ENCODE measurements around the gene MAPT. TPM values are rescaled to one million over a fixed set of nuclear protein-coding genes. Genes with fewer than 3 reads are reported as not detected.

The MAPT gene
- total and polyA plus RNA-seq, 2 of the 13 experiments (the other 11 are each of a cell fraction or from before 2014, with no cell fraction given), result 2.1 to 2.8 TPM

DNA sequence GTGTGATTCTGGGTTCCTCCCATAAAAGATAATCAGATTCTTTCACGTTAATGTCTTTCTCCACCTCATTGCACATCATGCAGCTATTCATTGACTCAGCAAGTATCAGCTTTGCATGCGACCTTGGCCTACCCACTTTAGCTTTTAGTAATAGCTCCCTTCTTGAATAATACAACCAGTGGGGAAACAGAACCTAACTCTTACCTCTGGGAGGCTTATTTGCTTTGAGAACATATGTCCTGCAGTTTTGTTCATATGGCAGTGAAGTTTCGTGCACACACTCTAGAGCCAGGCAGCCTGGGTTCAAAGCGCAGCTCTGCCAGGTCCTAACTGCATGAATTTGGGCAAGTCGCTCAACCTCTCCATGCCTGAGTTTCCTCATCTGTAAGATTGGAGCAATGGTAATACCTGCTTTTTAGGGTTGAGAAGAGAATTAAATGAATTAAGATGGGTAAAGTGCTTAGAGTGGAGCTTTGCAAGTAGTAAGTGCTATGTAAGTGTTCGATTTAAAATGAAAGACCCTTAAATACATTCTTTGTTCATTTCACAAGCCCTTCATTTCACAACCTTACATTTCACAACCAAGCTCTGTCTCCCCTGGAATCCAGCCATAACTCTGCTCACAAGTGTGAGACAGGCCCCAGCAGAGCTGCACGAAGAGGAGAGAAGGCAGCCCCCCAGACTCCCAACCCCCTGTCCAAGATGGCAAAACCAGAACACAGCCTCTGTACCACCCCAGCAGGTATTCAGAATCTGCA lies 29.3 kb downstream of the MAPT start:
- no peaks in the 10 kb centered on the region for H3K9me3 ChIP-seq (ENCODE audit: low read length)
- H3K4me2 ChIP-seq (ENCODE audit: low read depth, low read length), result peak overlapping the region; percentile 56
- H3K4me1 ChIP-seq (ENCODE audit: insufficient read depth, low read length), result peaks cover 51% of the 10 kb centered on the region
- H3K4me3 ChIP-seq (replicated peaks in 1 of 3; ENCODE audit: insufficient read depth in 1 of 3, low read depth in 2 of 3, low read length in 3 of 3), result peak overlapping the region in 2 of 3 experiments; percentile 10 to 35; a peak in 4 of 6 replicates
- 0 out of 5 replicates have a peak, but pooled peaks cover 0 to 3% of the 10 kb centered on the region in 2 experiments for H3K36me3 ChIP-seq (replicated peaks in 1 of 2; ENCODE audit: control insufficient read depth in 1 of 2, insufficient read depth in 2 of 2, low read length in 2 of 2)
- intact Hi-C loops (cut with micrococcal nuclease; ENCODE audit: unreplicated experiment) (no loop called here), in situ Hi-C loops (cut with HindIII; ENCODE audit: extremely low pct_ligation_motif_present, low pct_unique_long_range_greater_than_20kb) (no loop called here)
- FAIRE-seq, result peak; percentile 90
- POLR2A ChIA-PET, result interaction anchor here (1.2 to 4.2 kb wide), 4 partner anchors 10 to 26 kb away, joined by 3 to 61 read pairs (median 6); no protein-coding TSS in a partner anchor
- H3K79me2 ChIP-seq (ENCODE audit: insufficient read depth, low read length), result no peaks in the 10 kb centered on the region
- peak overlapping the region; percentile 72 for H3K27ac ChIP-seq (ENCODE audit: extremely low read length, insufficient read depth, low read length)
- H2AFZ ChIP-seq (ENCODE audit: low read length), result no peak overlapping the region
- CTCF ChIA-PET (ENCODE audit: low intra/inter-chr PET ratio, low total read pairs), result no interaction called here
- no TSS peak for BruUV-seq (replicated peaks)
- H4K20me1 ChIP-seq (ENCODE audit: insufficient read depth, low read length), result no peaks in the 10 kb centered on the region
- 9% methylated on average over 7 of the region's 7 CpGs for WGBS (ENCODE audit: low lambda C conversion rate)
- no peak overlapping the region; the same call in 1 of the 2 replicates for H3K9ac ChIP-seq (ENCODE audit: insufficient read depth, low read depth, low read length)
- ATAC-seq, result peak; percentile 81
- peak; percentile 86 for DNase-seq (ENCODE audit: low spot score)
- no peaks in the 10 kb centered on the region for H3K27me3 ChIP-seq (ENCODE audit: control insufficient read depth in 1 of 2, insufficient read depth in 2 of 2, low read length in 2 of 2)
- 0 out of 2 replicates have a peak, but pooled peaks have one; percentile 27 for TF ChIP-seq ELF3 (CRISPR knock-in tag; IDR thresholded peaks at IDR 0.05)
- TF ChIP-seq KAT2B (IDR thresholded peaks at IDR 0.05; ENCODE audit: borderline replicate concordance, low read depth, low read length), result no peak
- TF ChIP-seq ZFP36L2 (CRISPR knock-in tag; IDR thresholded peaks at IDR 0.05), result no peak
- TF ChIP-seq ZNF292 (CRISPR knock-in tag; IDR thresholded peaks at IDR 0.05; ENCODE audit: borderline replicate concordance, low read depth), result peak; percentile 53; the same call in 1 of the 2 replicates
- TF ChIP-seq ZSCAN9 (CRISPR knock-in tag; IDR thresholded peaks at IDR 0.05; ENCODE audit: borderline replicate concordance), result peak; percentile 59; the same call in 1 of the 2 replicates
- peak; percentile 42; the same call in 1 of the 2 replicates for TF ChIP-seq ZFX (CRISPR knock-in tag; IDR thresholded peaks at IDR 0.05; ENCODE audit: low read depth)
- TF ChIP-seq ZNF280D (CRISPR knock-in tag; IDR thresholded peaks at IDR 0.05), result no peak
- no peak for TF ChIP-seq XRCC5 (optimal IDR thresholded peaks at IDR 0.05; ENCODE audit: low read length)
- TF ChIP-seq, protein P1, sequence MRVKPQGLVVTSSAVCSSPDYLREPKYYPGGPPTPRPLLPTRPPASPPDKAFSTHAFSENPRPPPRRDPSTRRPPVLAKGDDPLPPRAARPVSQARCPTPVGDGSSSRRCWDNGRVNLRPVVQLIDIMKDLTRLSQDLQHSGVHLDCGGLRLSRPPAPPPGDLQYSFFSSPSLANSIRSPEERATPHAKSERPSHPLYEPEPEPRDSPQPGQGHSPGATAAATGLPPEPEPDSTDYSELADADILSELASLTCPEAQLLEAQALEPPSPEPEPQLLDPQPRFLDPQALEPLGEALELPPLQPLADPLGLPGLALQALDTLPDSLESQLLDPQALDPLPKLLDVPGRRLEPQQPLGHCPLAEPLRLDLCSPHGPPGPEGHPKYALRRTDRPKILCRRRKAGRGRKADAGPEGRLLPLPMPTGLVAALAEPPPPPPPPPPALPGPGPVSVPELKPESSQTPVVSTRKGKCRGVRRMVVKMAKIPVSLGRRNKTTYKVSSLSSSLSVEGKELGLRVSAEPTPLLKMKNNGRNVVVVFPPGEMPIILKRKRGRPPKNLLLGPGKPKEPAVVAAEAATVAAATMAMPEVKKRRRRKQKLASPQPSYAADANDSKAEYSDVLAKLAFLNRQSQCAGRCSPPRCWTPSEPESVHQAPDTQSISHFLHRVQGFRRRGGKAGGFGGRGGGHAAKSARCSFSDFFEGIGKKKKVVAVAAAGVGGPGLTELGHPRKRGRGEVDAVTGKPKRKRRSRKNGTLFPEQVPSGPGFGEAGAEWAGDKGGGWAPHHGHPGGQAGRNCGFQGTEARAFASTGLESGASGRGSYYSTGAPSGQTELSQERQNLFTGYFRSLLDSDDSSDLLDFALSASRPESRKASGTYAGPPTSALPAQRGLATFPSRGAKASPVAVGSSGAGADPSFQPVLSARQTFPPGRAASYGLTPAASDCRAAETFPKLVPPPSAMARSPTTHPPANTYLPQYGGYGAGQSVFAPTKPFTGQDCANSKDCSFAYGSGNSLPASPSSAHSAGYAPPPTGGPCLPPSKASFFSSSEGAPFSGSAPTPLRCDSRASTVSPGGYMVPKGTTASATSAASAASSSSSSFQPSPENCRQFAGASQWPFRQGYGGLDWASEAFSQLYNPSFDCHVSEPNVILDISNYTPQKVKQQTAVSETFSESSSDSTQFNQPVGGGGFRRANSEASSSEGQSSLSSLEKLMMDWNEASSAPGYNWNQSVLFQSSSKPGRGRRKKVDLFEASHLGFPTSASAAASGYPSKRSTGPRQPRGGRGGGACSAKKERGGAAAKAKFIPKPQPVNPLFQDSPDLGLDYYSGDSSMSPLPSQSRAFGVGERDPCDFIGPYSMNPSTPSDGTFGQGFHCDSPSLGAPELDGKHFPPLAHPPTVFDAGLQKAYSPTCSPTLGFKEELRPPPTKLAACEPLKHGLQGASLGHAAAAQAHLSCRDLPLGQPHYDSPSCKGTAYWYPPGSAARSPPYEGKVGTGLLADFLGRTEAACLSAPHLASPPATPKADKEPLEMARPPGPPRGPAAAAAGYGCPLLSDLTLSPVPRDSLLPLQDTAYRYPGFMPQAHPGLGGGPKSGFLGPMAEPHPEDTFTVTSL (CRISPR knock-in tag; IDR thresholded peaks at IDR 0.05; ENCODE audit: borderline replicate concordance), result peak; percentile 67
- TF ChIP-seq ATF7 (IDR thresholded peaks at IDR 0.05), result no peak
- TF ChIP-seq ATF7 (CRISPR knock-in tag; IDR thresholded peaks at IDR 0.05), result no peak
- TF ChIP-seq POLR2A (IDR thresholded peaks at IDR 0.05; ENCODE audit: insufficient read depth in 1 of 2, low read depth in 2 of 2, low read length in 2 of 2), result peak in 1 of 2 experiments; percentile 40; a peak in 1 of 4 replicates
- TF ChIP-seq ZNF331 (CRISPR knock-in tag; IDR thresholded peaks at IDR 0.05), result peak; percentile 38; the same call in 1 of the 2 replicates
- peak; percentile 27; the same call in 1 of the 2 replicates for TF ChIP-seq ARNT2 (CRISPR knock-in tag; IDR thresholded peaks at IDR 0.05; ENCODE audit: low read depth)
- no peak for TF ChIP-seq ZNF10 (CRISPR knock-in tag; IDR thresholded peaks at IDR 0.05; ENCODE audit: borderline replicate concordance, low read depth)

Data from HepG2 (cell line).